SK-N-SH (cell line): ENCODE results near the gene TNFAIP2.

Source experiments
- CTCF ChIP-seq: fragments of 200-600 bp; sonication (generic); IDR thresholded peaks from 2 replicates; pipeline ENCODE4 v1.6.1; 2017; ENCODE audit warnings: antibody characterized with exemption, mild to moderate bottlenecking, moderate library complexity
- EP300 ChIP-seq, 2 experiments: IDR thresholded peaks; 2 replicates each; pipeline versions ENCODE4 v1.4.0 to v1.6.1; 2012; ENCODE audit warnings: borderline replicate concordance in 1 of 2, low read depth in 1 of 2, low read length in 1 of 2
- MEF2A ChIP-seq: IDR thresholded peaks from 2 replicates; pipeline ENCODE4 v1.4.0; 2012; ENCODE audit warnings: low read depth, borderline replicate concordance
- PBX3 ChIP-seq: IDR thresholded peaks from 2 replicates; pipeline ENCODE4; 2012
- SMC3 ChIP-seq: IDR thresholded peaks from 2 replicates; pipeline ENCODE4 v1.6.1; 2012; ENCODE audit warnings: low read depth, low read length, improper control_type of control experiment
- USF2 ChIP-seq: fragments of 150-350 bp; IDR thresholded peaks from 2 replicates; pipeline ENCODE4 v1.6.1; 2017; ENCODE audit warnings: antibody characterized with exemption, low read length, low read depth, borderline replicate concordance

GRCh38 chr14:103100281-103101121 is 22.8 kb upstream of the TNFAIP2 start:
- TF ChIP-seq CTCF: no peak
- no peak for TF ChIP-seq SMC3
- TF ChIP-seq EP300 (IDR thresholded peaks at IDR 0.05; ENCODE audit: borderline replicate concordance in 1 of 2, low read depth in 1 of 2, low read length in 1 of 2): no peak
- TF ChIP-seq USF2: no peak
- no peak for TF ChIP-seq MEF2A
- no peak for TF ChIP-seq PBX3
